ENCODE measurements around the gene EDNRA.

DNA sequence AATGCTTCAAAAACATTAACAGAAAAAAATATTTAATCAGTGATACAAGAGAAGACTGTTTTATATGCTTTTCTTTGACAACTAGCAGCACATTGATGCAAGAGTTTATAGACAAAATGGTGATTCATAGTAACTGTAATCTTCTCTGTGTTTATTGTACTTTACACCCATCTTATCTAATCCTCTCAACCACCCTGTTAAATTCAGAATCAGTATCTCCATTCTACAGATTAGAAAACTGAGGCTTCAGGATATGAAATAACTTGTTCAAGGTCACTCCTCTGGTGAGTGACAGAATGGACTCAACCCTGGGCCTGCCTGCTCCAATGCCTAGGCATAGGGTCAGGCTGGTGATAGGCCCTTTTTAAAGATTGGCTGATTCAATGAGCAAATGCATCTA lies 110.2 kb downstream of the EDNRA start:
- TF ChIP-seq, protein P1, sequence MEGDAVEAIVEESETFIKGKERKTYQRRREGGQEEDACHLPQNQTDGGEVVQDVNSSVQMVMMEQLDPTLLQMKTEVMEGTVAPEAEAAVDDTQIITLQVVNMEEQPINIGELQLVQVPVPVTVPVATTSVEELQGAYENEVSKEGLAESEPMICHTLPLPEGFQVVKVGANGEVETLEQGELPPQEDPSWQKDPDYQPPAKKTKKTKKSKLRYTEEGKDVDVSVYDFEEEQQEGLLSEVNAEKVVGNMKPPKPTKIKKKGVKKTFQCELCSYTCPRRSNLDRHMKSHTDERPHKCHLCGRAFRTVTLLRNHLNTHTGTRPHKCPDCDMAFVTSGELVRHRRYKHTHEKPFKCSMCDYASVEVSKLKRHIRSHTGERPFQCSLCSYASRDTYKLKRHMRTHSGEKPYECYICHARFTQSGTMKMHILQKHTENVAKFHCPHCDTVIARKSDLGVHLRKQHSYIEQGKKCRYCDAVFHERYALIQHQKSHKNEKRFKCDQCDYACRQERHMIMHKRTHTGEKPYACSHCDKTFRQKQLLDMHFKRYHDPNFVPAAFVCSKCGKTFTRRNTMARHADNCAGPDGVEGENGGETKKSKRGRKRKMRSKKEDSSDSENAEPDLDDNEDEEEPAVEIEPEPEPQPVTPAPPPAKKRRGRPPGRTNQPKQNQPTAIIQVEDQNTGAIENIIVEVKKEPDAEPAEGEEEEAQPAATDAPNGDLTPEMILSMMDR (conservative IDR thresholded peaks at IDR 0.05; ENCODE audit: low read length): no peak
- no peak for TF ChIP-seq EZH2phosphoT487 (IDR thresholded peaks at IDR 0.05; ENCODE audit: borderline replicate concordance)

Data from Loucy (cell line).